H9 (cell line): ENCODE measurements around the gene NCF2. TPM values are rescaled to one million over a fixed set of nuclear protein-coding genes. Genes with fewer than 3 reads are reported as not detected.
A peak's percentile ranks its signal among the peaks of the same experiment; 100 is the strongest.

Experiments
- DNase-seq: peaks from one replicate; pipeline ENCODE4 v3.0.0-alpha.2; 2017
- H2AFZ ChIP-seq: one replicate; pipeline ENCODE4 v1.6.1; 2013; ENCODE audit warnings: mild to moderate bottlenecking, low read length, control low read depth, moderate library complexity
- H2AK5ac ChIP-seq: 2 replicates; pipeline ENCODE4 v1.6.1; 2013; ENCODE audit warnings: low read length, control low read depth, mixed read lengths; ENCODE audit not compliant: insufficient read length
- H2BK120ac ChIP-seq: one replicate; pipeline ENCODE4 v1.6.1; 2013; ENCODE audit warnings: low read depth, mild to moderate bottlenecking, low read length, control low read depth, inconsistent platforms; ENCODE audit not compliant: poor library complexity, severe bottlenecking
- H2BK12ac ChIP-seq: 2 replicates; pipeline ENCODE4 v1.6.1; 2013; ENCODE audit warnings: low read length, control low read depth, mixed read lengths, low read depth; ENCODE audit not compliant: insufficient read length
- H2BK15ac ChIP-seq: 2 replicates; pipeline ENCODE4 v1.6.1; 2013; ENCODE audit warnings: low read depth, low read length, control low read depth
- H2BK20ac ChIP-seq: one replicate; pipeline ENCODE4 v1.6.1; 2013; ENCODE audit warnings: low read depth, mild to moderate bottlenecking, low read length, control low read depth, inconsistent platforms; ENCODE audit not compliant: poor library complexity, severe bottlenecking
- H2BK5ac ChIP-seq: 2 replicates; pipeline ENCODE4 v1.6.1; 2013; ENCODE audit warnings: low read length, control low read depth, mixed read lengths; ENCODE audit not compliant: insufficient read length
- H3K14ac ChIP-seq: 2 replicates; pipeline ENCODE4 v1.6.1; 2013; ENCODE audit warnings: low read length, control low read depth; ENCODE audit not compliant: insufficient read depth
- H3K18ac ChIP-seq: 2 replicates; pipeline ENCODE4 v1.6.1; 2013; ENCODE audit warnings: low read depth, mild to moderate bottlenecking, mixed read lengths, low read length, control low read depth; ENCODE audit not compliant: insufficient read length
- H3K23ac ChIP-seq: 2 replicates; pipeline ENCODE4 v1.6.1; 2013; ENCODE audit warnings: low read length, control low read depth, mixed read lengths, low read depth; ENCODE audit not compliant: insufficient read length
- H3K23me2 ChIP-seq: 2 replicates; pipeline ENCODE4 v1.6.1; 2013; ENCODE audit warnings: low read depth, mild to moderate bottlenecking, mixed read lengths, low read length, control low read depth; ENCODE audit not compliant: insufficient read length, poor library complexity, severe bottlenecking
- H3K27ac ChIP-seq: 2 replicates; pipeline ENCODE4 v1.5.1; 2013; ENCODE audit warnings: low read length, control low read depth, mixed read lengths, low read depth; ENCODE audit not compliant: insufficient read length
- H3K27me3 ChIP-seq: 2 replicates; pipeline ENCODE4 v1.6.1; 2013; ENCODE audit warnings: low read length, control low read depth, inconsistent platforms; ENCODE audit not compliant: insufficient read depth
- H3K4ac ChIP-seq: 2 replicates; pipeline ENCODE4 v1.6.1; 2013; ENCODE audit warnings: low read depth, mild to moderate bottlenecking, control low read depth, inconsistent platforms, low read length, moderate library complexity
- H3K4me1 ChIP-seq: 2 replicates; pipeline ENCODE4 v1.6.1; 2013; ENCODE audit warnings: low read length, control low read depth, inconsistent platforms; ENCODE audit not compliant: insufficient read depth
- H3K4me2 ChIP-seq: 2 replicates; pipeline ENCODE4 v1.6.1; 2013; ENCODE audit warnings: low read length, control low read depth, mixed read lengths; ENCODE audit not compliant: insufficient read length, insufficient read depth
- H3K56ac ChIP-seq: 2 replicates; pipeline ENCODE4 v1.6.1; 2013; ENCODE audit warnings: low read depth, mild to moderate bottlenecking, mixed read lengths, low read length, control low read depth; ENCODE audit not compliant: insufficient read length
- H3K79me1 ChIP-seq: 2 replicates; pipeline ENCODE4 v1.6.1; 2013; ENCODE audit warnings: low read depth, mild to moderate bottlenecking, moderate library complexity, low read length, control low read depth, inconsistent platforms; ENCODE audit not compliant: insufficient read depth, poor library complexity, severe bottlenecking
- H3K79me2 ChIP-seq: 2 replicates; pipeline ENCODE4 v1.6.1; 2013; ENCODE audit warnings: low read length, control low read depth, inconsistent platforms; ENCODE audit not compliant: insufficient read depth
- H3K9ac ChIP-seq: 2 replicates; pipeline ENCODE4 v1.6.1; 2013; ENCODE audit warnings: low read length, control low read depth, mixed read lengths; ENCODE audit not compliant: insufficient read length; ENCODE audit errors: extremely low read depth
- H3K9me3 ChIP-seq: one replicate; pipeline ENCODE4 v1.6.1; 2013; ENCODE audit warnings: low read depth, low read length, inconsistent platforms; ENCODE audit not compliant: control insufficient read depth
- H3T11ph ChIP-seq: one replicate; pipeline ENCODE4 v1.6.1; 2013; ENCODE audit warnings: mild to moderate bottlenecking, low read length, control low read depth, inconsistent platforms
- H4K20me1 ChIP-seq: one replicate; pipeline ENCODE4 v1.6.1; 2013; ENCODE audit not compliant: control insufficient read depth, insufficient read length, insufficient read depth
- H4K5ac ChIP-seq: 2 replicates; pipeline ENCODE4 v1.6.1; 2013; ENCODE audit warnings: low read depth, mild to moderate bottlenecking, mixed read lengths, low read length, control low read depth; ENCODE audit not compliant: insufficient read length
- H4K8ac ChIP-seq: replicated peaks from 2 replicates; pipeline ENCODE4 v1.6.1; 2013; ENCODE audit warnings: low read length, control low read depth, mixed read lengths, low read depth; ENCODE audit not compliant: insufficient read length
- H4K91ac ChIP-seq: 2 replicates; pipeline ENCODE4 v1.6.1; 2013; ENCODE audit warnings: low read depth, mild to moderate bottlenecking, moderate library complexity, mixed read lengths, low read length, control low read depth; ENCODE audit not compliant: insufficient read length
- H3K27ac Mint-ChIP-seq, 3 experiments: 2 replicates in 2 of 3; 3 replicates in 1 of 3; pipeline ENCODE4 v1.8.0; 2020 to 2021; ENCODE audit warnings: mixed read lengths in 3 of 3, mild to moderate bottlenecking in 1 of 3, moderate library complexity in 1 of 3
- H3K27me3 Mint-ChIP-seq: 2 replicates; pipeline ENCODE4 v1.8.0; 2021; ENCODE audit warnings: low read depth, mild to moderate bottlenecking, moderate library complexity, mixed read lengths
- H3K36me3 Mint-ChIP-seq, 3 experiments: 2 replicates in 2 of 3; 3 replicates in 1 of 3; pipeline ENCODE4 v1.8.0; 2020 to 2021; ENCODE audit warnings: low read depth in 3 of 3, mixed read lengths in 3 of 3; ENCODE audit not compliant: insufficient read depth in 1 of 3
- H3K4me1 Mint-ChIP-seq, 2 experiments: 2 replicates each; pipeline ENCODE4 v1.8.0; 2020; ENCODE audit warnings: mixed read lengths in 2 of 2
- H3K4me3 Mint-ChIP-seq, 2 experiments: 2 replicates in 1 of 2; 3 replicates in 1 of 2; pipeline ENCODE4 v1.8.0; 2020 to 2021; ENCODE audit warnings: mild to moderate bottlenecking in 2 of 2, mixed read lengths in 2 of 2, moderate library complexity in 1 of 2
- H3K9me3 Mint-ChIP-seq, 2 experiments: 2 replicates in 1 of 2; 3 replicates in 1 of 2; pipeline ENCODE4 v1.8.0; 2020; ENCODE audit warnings: mild to moderate bottlenecking in 2 of 2, mixed read lengths in 2 of 2, moderate library complexity in 1 of 2
- WGBS: extraction: QIAGEN DNeasy Blood & Tissue Kit; methylation state at CpG from one replicate; pipeline ENCODE4 v1.1.7; 2013; ENCODE audit warnings: missing lambda C conversion rate, low lambda C conversion rate, mixed read lengths; ENCODE audit not compliant: insufficient read length; ENCODE audit errors: extremely low coverage; 5-methylcytosine and 5-hydroxymethylcytosine counted together
- total RNA-seq: library from RNA; stranded (reverse); gene quantifications from 2 replicates; pipeline ENCODE4 v1.2.1, GENCODE V29; 2021
- TF ChIP-seq, protein P1 (sequence below): fragments of 200-600 bp; sonication (generic); conservative IDR thresholded peaks from 3 replicates; pipeline ENCODE4 v1.8.0; 2021; ENCODE audit warnings: antibody characterized with exemption, mild to moderate bottlenecking

NCF2 gene
- total RNA-seq, 1 experiment from 2014 or later, result not detected

DNA sequence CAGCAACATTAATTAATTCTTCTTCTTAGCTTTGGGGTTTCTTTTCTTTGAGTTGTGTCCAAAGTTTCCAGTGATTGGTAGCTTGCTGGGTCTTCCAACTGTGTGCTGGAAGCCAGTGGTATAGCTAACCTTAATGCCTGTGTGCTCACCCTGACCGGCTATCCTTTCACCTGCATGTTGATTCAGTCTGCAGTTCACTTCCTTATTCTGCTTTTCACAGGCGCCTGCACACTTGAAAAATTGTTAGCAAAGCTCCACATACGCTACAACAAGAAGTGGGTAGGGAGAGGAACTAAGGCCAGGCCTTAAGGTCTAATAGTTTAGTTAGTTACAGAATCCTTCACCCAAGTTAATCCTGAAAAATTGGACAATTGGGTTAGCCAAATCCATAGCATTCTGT, 35.7 kb downstream of the NCF2 start:
- WGBS, result no CpG with 5 or more reads among the region's 3 CpGs
- Mint-ChIP-seq H3K4me3 (no peak overlapping the region), H3K4me1 (peaks cover 8 to 12% of the 10 kb centered on the region in 2 experiments; a peak in 3 of 4 replicates), H3K36me3 (peaks cover 19 to 65% (median 40%) of the 10 kb centered on the region in 3 experiments; a peak in 6 of 7 replicates), H3K27me3 (no peaks in the 10 kb centered on the region), H3K27ac (peak overlapping the region in 1 of 3 experiments; percentile 43; a peak in 1 of 7 replicates), H3K9me3 (no peaks in the 10 kb centered on the region)
- H3K18ac ChIP-seq, result no peak overlapping the region
- H3K4me2 ChIP-seq, result no peak overlapping the region
- no peaks in the 10 kb centered on the region for H3K79me2 ChIP-seq
- no peak overlapping the region for H2BK5ac ChIP-seq
- no peak overlapping the region for H2AK5ac ChIP-seq
- no peak overlapping the region for H3K4ac ChIP-seq
- H3K9me3 ChIP-seq, result no peaks in the 10 kb centered on the region
- H4K91ac ChIP-seq, result no peak overlapping the region
- H2AFZ ChIP-seq, result no peak overlapping the region
- no peaks in the 10 kb centered on the region for H3K79me1 ChIP-seq
- no peak overlapping the region for H3K23ac ChIP-seq
- H3K4me1 ChIP-seq, result no peaks in the 10 kb centered on the region
- H2BK15ac ChIP-seq, result no peak overlapping the region
- H3K14ac ChIP-seq, result no peak overlapping the region
- H3K9ac ChIP-seq, result no peak overlapping the region
- no peaks in the 10 kb centered on the region for H3K27me3 ChIP-seq
- H2BK12ac ChIP-seq, result no peak overlapping the region
- no peak overlapping the region for H2BK120ac ChIP-seq
- no peak for DNase-seq
- TF ChIP-seq, protein P1, sequence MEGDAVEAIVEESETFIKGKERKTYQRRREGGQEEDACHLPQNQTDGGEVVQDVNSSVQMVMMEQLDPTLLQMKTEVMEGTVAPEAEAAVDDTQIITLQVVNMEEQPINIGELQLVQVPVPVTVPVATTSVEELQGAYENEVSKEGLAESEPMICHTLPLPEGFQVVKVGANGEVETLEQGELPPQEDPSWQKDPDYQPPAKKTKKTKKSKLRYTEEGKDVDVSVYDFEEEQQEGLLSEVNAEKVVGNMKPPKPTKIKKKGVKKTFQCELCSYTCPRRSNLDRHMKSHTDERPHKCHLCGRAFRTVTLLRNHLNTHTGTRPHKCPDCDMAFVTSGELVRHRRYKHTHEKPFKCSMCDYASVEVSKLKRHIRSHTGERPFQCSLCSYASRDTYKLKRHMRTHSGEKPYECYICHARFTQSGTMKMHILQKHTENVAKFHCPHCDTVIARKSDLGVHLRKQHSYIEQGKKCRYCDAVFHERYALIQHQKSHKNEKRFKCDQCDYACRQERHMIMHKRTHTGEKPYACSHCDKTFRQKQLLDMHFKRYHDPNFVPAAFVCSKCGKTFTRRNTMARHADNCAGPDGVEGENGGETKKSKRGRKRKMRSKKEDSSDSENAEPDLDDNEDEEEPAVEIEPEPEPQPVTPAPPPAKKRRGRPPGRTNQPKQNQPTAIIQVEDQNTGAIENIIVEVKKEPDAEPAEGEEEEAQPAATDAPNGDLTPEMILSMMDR, result no peak
- no peak overlapping the region for H4K8ac ChIP-seq
- no peak overlapping the region for H4K5ac ChIP-seq
- H3K23me2 ChIP-seq, result no peaks in the 10 kb centered on the region
- H4K20me1 ChIP-seq, result no peaks in the 10 kb centered on the region
- H3K56ac ChIP-seq, result no peak overlapping the region
- no peak overlapping the region for H3K27ac ChIP-seq
- H2BK20ac ChIP-seq, result no peak overlapping the region
- H3T11ph ChIP-seq, result no peak overlapping the region
